Breast epithelium (tissue), 4 donors: ENCODE data around the gene VSTM2L. TPM values are rescaled to one million over a fixed set of nuclear protein-coding genes. Genes with fewer than 3 reads are reported as not detected.

Experiments used
- DNase-seq, 2 donors: peaks; one replicate each; pipeline ENCODE4 v3.0.0-alpha.2; 2019; ENCODE audit warnings: low spot score in 2 of 2
- H3K27ac ChIP-seq, 2 donors: fragments of 200-600 bp; sonication (generic) in 1 of 2; one replicate each; pipeline ENCODE4 v1.5.1; 2016 to 2019; ENCODE audit warnings: mild to moderate bottlenecking in 1 of 2
- H3K27me3 ChIP-seq, 2 donors: fragments of 200-600 bp; sonication (generic) in 1 of 2; one replicate each; pipeline versions ENCODE4 v1.5.1 to v1.6.0; 2017 to 2019; ENCODE audit warnings: control low read depth in 1 of 2, mild to moderate bottlenecking in 1 of 2
- H3K36me3 ChIP-seq: fragments of 200-600 bp; one replicate; pipeline ENCODE4 v1.5.1; 2019
- H3K4me1 ChIP-seq, 2 donors: fragments of 200-600 bp; sonication (generic); one replicate each; pipeline ENCODE4 v1.5.1; 2016 to 2019; ENCODE audit warnings: control low read depth in 1 of 2
- H3K4me3 ChIP-seq, 3 donors: fragments of 200-600 bp; sonication (generic); 1 replicate in 2 of 3; 2 replicates in 1 of 3; pipeline ENCODE4 v1.5.1; 2016 to 2019; ENCODE audit warnings: mild to moderate bottlenecking in 3 of 3, moderate library complexity in 2 of 3
- H3K9me3 ChIP-seq, 2 donors: fragments of 200-600 bp; sonication (generic) in 1 of 2; one replicate each; pipeline ENCODE4 v1.5.1; 2016 to 2019; ENCODE audit warnings: control low read depth in 1 of 2
- CTCF ChIP-seq, 3 donors: fragments of 450-650 bp; IDR thresholded peaks; one replicate each; pipeline ENCODE4 v1.5.1; 2016 to 2017; ENCODE audit warnings: antibody characterized with exemption in 3 of 3, mild to moderate bottlenecking in 3 of 3, moderate library complexity in 3 of 3
- POLR2A ChIP-seq: fragments of 450-650 bp; IDR thresholded peaks from one replicate; pipeline ENCODE4 v1.6.1; 2016; ENCODE audit warnings: antibody characterized with exemption, mild to moderate bottlenecking, moderate library complexity
- POLR2AphosphoS5 ChIP-seq, 3 donors: sonication (generic); formaldehyde crosslinking; IDR thresholded peaks; one replicate each; pipeline ENCODE4 v1.6.1; 2017; ENCODE audit warnings: antibody characterized with exemption in 3 of 3
- intact Hi-C: fragments of 100-400 bp; cut with DNase I; formaldehyde crosslinking; loops from one replicate; pipeline ENCODE4 v1.15.1; 2023; ENCODE audit warnings: low total_unique reads
- total RNA-seq, 3 donors: library from RNA; depleted of rRNA; stranded (reverse); fragments of >200 nt; gene quantifications; one replicate each; pipeline ENCODE4 v1.1.0, GENCODE V29; 2016

The VSTM2L gene
- total RNA-seq, 3 donors from 2014 or later, result 0.33 to 0.48 (median 0.44) TPM

GRCh38 chr20:37875460-37876175 lies 27.3 kb upstream of the VSTM2L start:
- Histone ChIP-seq H3K4me3 (no peak overlapping the region), H3K36me3 (no peaks in the 10 kb centered on the region), H3K4me1 (no peaks in the 10 kb centered on the region), H3K27me3 (no peaks in the 10 kb centered on the region), H3K27ac (no peak overlapping the region), H3K9me3 (no peaks in the 10 kb centered on the region)
- TF ChIP-seq POLR2AphosphoS5 (IDR thresholded peaks at IDR 0.05), result no peak
- no peak for TF ChIP-seq CTCF (IDR thresholded peaks at IDR 0.05)
- TF ChIP-seq POLR2A, result no peak
- DNase-seq, result no peak
- intact Hi-C loops, result no loop called here

GRCh38 chr20:37876863-37877262 lies 26.1 kb upstream of the VSTM2L start:
- TF ChIP-seq CTCF (IDR thresholded peaks at IDR 0.05), result no peak
- no peak for TF ChIP-seq POLR2AphosphoS5 (IDR thresholded peaks at IDR 0.05)
- no peak for TF ChIP-seq POLR2A
- Histone ChIP-seq H3K4me3 (no peak overlapping the region), H3K27ac (no peak overlapping the region), H3K9me3 (no peaks in the 10 kb centered on the region), H3K4me1 (no peaks in the 10 kb centered on the region), H3K27me3 (no peaks in the 10 kb centered on the region), H3K36me3 (no peaks in the 10 kb centered on the region)
- no peak for DNase-seq
- intact Hi-C loops, result no loop called here

GRCh38 chr20:37877832-37878772 lies 24.8 kb upstream of the VSTM2L start:
- Histone ChIP-seq H3K9me3 (no peaks in the 10 kb centered on the region), H3K27ac (no peak overlapping the region), H3K4me3 (no peak overlapping the region), H3K27me3 (no peaks in the 10 kb centered on the region), H3K36me3 (no peaks in the 10 kb centered on the region), H3K4me1 (no peaks in the 10 kb centered on the region)
- no peak for DNase-seq
- TF ChIP-seq CTCF (IDR thresholded peaks at IDR 0.05) (no peak), POLR2A (no peak), POLR2AphosphoS5 (IDR thresholded peaks at IDR 0.05) (no peak)
- intact Hi-C loops, result no loop called here

- Histone ChIP-seq H3K4me1 (no peaks in the 10 kb centered on the region), H3K36me3 (no peaks in the 10 kb centered on the region), H3K27ac (no peak overlapping the region), H3K9me3 (no peaks in the 10 kb centered on the region), H3K27me3 (no peaks in the 10 kb centered on the region), H3K4me3 (no peak overlapping the region)
- intact Hi-C loops, result no loop called here
- TF ChIP-seq POLR2AphosphoS5 (IDR thresholded peaks at IDR 0.05) (no peak), CTCF (IDR thresholded peaks at IDR 0.05) (no peak), POLR2A (no peak)
- no peak for DNase-seq
These were observed 23.9 kb upstream of the VSTM2L start for GRCh38 chr20:37878835-37879599.
